H9 (cell line): Measurements from ENCODE around the gene PAX8. TPM values are rescaled to one million over a fixed set of nuclear protein-coding genes. Genes with fewer than 3 reads are reported as not detected.

Experiments
- DNase-seq: peaks from one replicate; pipeline ENCODE4 v3.0.0-alpha.2; 2017
- H2AFZ ChIP-seq: one replicate; pipeline ENCODE4 v1.6.1; 2013; ENCODE audit warnings: mild to moderate bottlenecking, low read length, control low read depth, moderate library complexity
- H2AK5ac ChIP-seq: 2 replicates; pipeline ENCODE4 v1.6.1; 2013; ENCODE audit warnings: low read length, control low read depth, mixed read lengths; ENCODE audit not compliant: insufficient read length
- H2BK120ac ChIP-seq: one replicate; pipeline ENCODE4 v1.6.1; 2013; ENCODE audit warnings: low read depth, mild to moderate bottlenecking, low read length, control low read depth, inconsistent platforms; ENCODE audit not compliant: poor library complexity, severe bottlenecking
- H2BK12ac ChIP-seq: 2 replicates; pipeline ENCODE4 v1.6.1; 2013; ENCODE audit warnings: low read length, control low read depth, mixed read lengths, low read depth; ENCODE audit not compliant: insufficient read length
- H2BK15ac ChIP-seq: 2 replicates; pipeline ENCODE4 v1.6.1; 2013; ENCODE audit warnings: low read depth, low read length, control low read depth
- H2BK20ac ChIP-seq: one replicate; pipeline ENCODE4 v1.6.1; 2013; ENCODE audit warnings: low read depth, mild to moderate bottlenecking, low read length, control low read depth, inconsistent platforms; ENCODE audit not compliant: poor library complexity, severe bottlenecking
- H2BK5ac ChIP-seq: 2 replicates; pipeline ENCODE4 v1.6.1; 2013; ENCODE audit warnings: low read length, control low read depth, mixed read lengths; ENCODE audit not compliant: insufficient read length
- H3K14ac ChIP-seq: 2 replicates; pipeline ENCODE4 v1.6.1; 2013; ENCODE audit warnings: low read length, control low read depth; ENCODE audit not compliant: insufficient read depth
- H3K18ac ChIP-seq: 2 replicates; pipeline ENCODE4 v1.6.1; 2013; ENCODE audit warnings: low read depth, mild to moderate bottlenecking, mixed read lengths, low read length, control low read depth; ENCODE audit not compliant: insufficient read length
- H3K23ac ChIP-seq: 2 replicates; pipeline ENCODE4 v1.6.1; 2013; ENCODE audit warnings: low read length, control low read depth, mixed read lengths, low read depth; ENCODE audit not compliant: insufficient read length
- H3K23me2 ChIP-seq: 2 replicates; pipeline ENCODE4 v1.6.1; 2013; ENCODE audit warnings: low read depth, mild to moderate bottlenecking, mixed read lengths, low read length, control low read depth; ENCODE audit not compliant: insufficient read length, poor library complexity, severe bottlenecking
- H3K27ac ChIP-seq: 2 replicates; pipeline ENCODE4 v1.5.1; 2013; ENCODE audit warnings: low read length, control low read depth, mixed read lengths, low read depth; ENCODE audit not compliant: insufficient read length
- H3K27me3 ChIP-seq: 2 replicates; pipeline ENCODE4 v1.6.1; 2013; ENCODE audit warnings: low read length, control low read depth, inconsistent platforms; ENCODE audit not compliant: insufficient read depth
- H3K4ac ChIP-seq: 2 replicates; pipeline ENCODE4 v1.6.1; 2013; ENCODE audit warnings: low read depth, mild to moderate bottlenecking, control low read depth, inconsistent platforms, low read length, moderate library complexity
- H3K4me1 ChIP-seq: 2 replicates; pipeline ENCODE4 v1.6.1; 2013; ENCODE audit warnings: low read length, control low read depth, inconsistent platforms; ENCODE audit not compliant: insufficient read depth
- H3K4me2 ChIP-seq: 2 replicates; pipeline ENCODE4 v1.6.1; 2013; ENCODE audit warnings: low read length, control low read depth, mixed read lengths; ENCODE audit not compliant: insufficient read length, insufficient read depth
- H3K56ac ChIP-seq: 2 replicates; pipeline ENCODE4 v1.6.1; 2013; ENCODE audit warnings: low read depth, mild to moderate bottlenecking, mixed read lengths, low read length, control low read depth; ENCODE audit not compliant: insufficient read length
- H3K79me1 ChIP-seq: 2 replicates; pipeline ENCODE4 v1.6.1; 2013; ENCODE audit warnings: low read depth, mild to moderate bottlenecking, moderate library complexity, low read length, control low read depth, inconsistent platforms; ENCODE audit not compliant: insufficient read depth, poor library complexity, severe bottlenecking
- H3K79me2 ChIP-seq: 2 replicates; pipeline ENCODE4 v1.6.1; 2013; ENCODE audit warnings: low read length, control low read depth, inconsistent platforms; ENCODE audit not compliant: insufficient read depth
- H3K9ac ChIP-seq: 2 replicates; pipeline ENCODE4 v1.6.1; 2013; ENCODE audit warnings: low read length, control low read depth, mixed read lengths; ENCODE audit not compliant: insufficient read length; ENCODE audit errors: extremely low read depth
- H3K9me3 ChIP-seq: one replicate; pipeline ENCODE4 v1.6.1; 2013; ENCODE audit warnings: low read depth, low read length, inconsistent platforms; ENCODE audit not compliant: control insufficient read depth
- H3T11ph ChIP-seq: one replicate; pipeline ENCODE4 v1.6.1; 2013; ENCODE audit warnings: mild to moderate bottlenecking, low read length, control low read depth, inconsistent platforms
- H4K20me1 ChIP-seq: one replicate; pipeline ENCODE4 v1.6.1; 2013; ENCODE audit not compliant: control insufficient read depth, insufficient read length, insufficient read depth
- H4K5ac ChIP-seq: 2 replicates; pipeline ENCODE4 v1.6.1; 2013; ENCODE audit warnings: low read depth, mild to moderate bottlenecking, mixed read lengths, low read length, control low read depth; ENCODE audit not compliant: insufficient read length
- H4K8ac ChIP-seq: replicated peaks from 2 replicates; pipeline ENCODE4 v1.6.1; 2013; ENCODE audit warnings: low read length, control low read depth, mixed read lengths, low read depth; ENCODE audit not compliant: insufficient read length
- H4K91ac ChIP-seq: 2 replicates; pipeline ENCODE4 v1.6.1; 2013; ENCODE audit warnings: low read depth, mild to moderate bottlenecking, moderate library complexity, mixed read lengths, low read length, control low read depth; ENCODE audit not compliant: insufficient read length
- H3K27ac Mint-ChIP-seq, 3 experiments: 2 replicates in 2 of 3; 3 replicates in 1 of 3; pipeline ENCODE4 v1.8.0; 2020 to 2021; ENCODE audit warnings: mixed read lengths in 3 of 3, mild to moderate bottlenecking in 1 of 3, moderate library complexity in 1 of 3
- H3K27me3 Mint-ChIP-seq: 2 replicates; pipeline ENCODE4 v1.8.0; 2021; ENCODE audit warnings: low read depth, mild to moderate bottlenecking, moderate library complexity, mixed read lengths
- H3K36me3 Mint-ChIP-seq, 3 experiments: 2 replicates in 2 of 3; 3 replicates in 1 of 3; pipeline ENCODE4 v1.8.0; 2020 to 2021; ENCODE audit warnings: low read depth in 3 of 3, mixed read lengths in 3 of 3; ENCODE audit not compliant: insufficient read depth in 1 of 3
- H3K4me1 Mint-ChIP-seq, 2 experiments: 2 replicates each; pipeline ENCODE4 v1.8.0; 2020; ENCODE audit warnings: mixed read lengths in 2 of 2
- H3K4me3 Mint-ChIP-seq, 2 experiments: 2 replicates in 1 of 2; 3 replicates in 1 of 2; pipeline ENCODE4 v1.8.0; 2020 to 2021; ENCODE audit warnings: mild to moderate bottlenecking in 2 of 2, mixed read lengths in 2 of 2, moderate library complexity in 1 of 2
- H3K9me3 Mint-ChIP-seq, 2 experiments: 2 replicates in 1 of 2; 3 replicates in 1 of 2; pipeline ENCODE4 v1.8.0; 2020; ENCODE audit warnings: mild to moderate bottlenecking in 2 of 2, mixed read lengths in 2 of 2, moderate library complexity in 1 of 2
- WGBS: extraction: QIAGEN DNeasy Blood & Tissue Kit; methylation state at CpG from one replicate; pipeline ENCODE4 v1.1.7; 2013; ENCODE audit warnings: missing lambda C conversion rate, low lambda C conversion rate, mixed read lengths; ENCODE audit not compliant: insufficient read length; ENCODE audit errors: extremely low coverage; 5-methylcytosine and 5-hydroxymethylcytosine counted together
- total RNA-seq: library from RNA; stranded (reverse); gene quantifications from 2 replicates; pipeline ENCODE4 v1.2.1, GENCODE V29; 2021
- TF ChIP-seq, protein P1 (sequence below): fragments of 200-600 bp; sonication (generic); conservative IDR thresholded peaks from 3 replicates; pipeline ENCODE4 v1.8.0; 2021; ENCODE audit warnings: antibody characterized with exemption, mild to moderate bottlenecking

Gene PAX8
- total RNA-seq, 1 experiment from 2014 or later: not detected

DNA sequence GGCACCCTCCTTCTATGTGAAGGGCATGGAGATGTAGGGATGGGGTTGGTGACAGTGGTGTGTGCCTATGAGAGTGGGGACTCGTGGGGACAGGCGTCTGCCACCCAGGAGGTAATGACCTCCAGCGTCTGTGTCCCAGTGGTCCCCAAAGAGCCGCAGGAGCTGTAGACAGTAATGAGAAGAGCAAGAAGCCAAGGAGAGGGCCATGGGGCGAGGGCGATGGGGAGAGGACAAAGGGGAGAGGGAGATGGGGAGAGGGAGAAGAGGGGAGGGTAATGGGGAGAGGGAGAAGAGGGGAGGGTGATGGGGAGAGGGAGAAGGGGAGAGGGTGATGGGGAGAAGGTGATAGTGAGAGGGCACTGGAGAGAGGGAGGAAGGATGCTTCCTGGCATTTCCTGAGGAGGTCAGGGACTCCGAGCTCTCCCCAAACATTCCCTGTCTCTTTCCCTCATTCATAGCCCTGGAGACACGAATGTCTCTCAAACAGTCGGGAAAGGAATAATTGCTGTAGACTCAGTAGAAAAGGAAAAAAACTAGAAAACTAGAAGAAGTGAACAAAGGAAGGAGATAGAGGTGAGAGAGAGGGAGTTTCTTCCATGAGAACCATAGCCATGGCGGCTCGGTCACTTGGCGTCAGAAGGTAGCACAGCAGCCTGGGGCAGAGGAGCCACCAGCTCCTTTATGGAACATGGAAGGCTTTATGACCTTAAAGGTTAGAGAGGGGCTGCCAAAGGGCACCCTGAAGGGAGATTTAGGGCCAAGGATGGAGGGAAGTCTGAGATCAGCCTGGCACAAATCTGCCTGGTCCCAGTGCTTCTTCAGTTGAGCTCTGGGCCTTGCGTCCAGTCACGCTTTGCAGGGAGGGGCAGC lies 65.4 kb downstream of the PAX8 start:
- TF ChIP-seq, protein P1, sequence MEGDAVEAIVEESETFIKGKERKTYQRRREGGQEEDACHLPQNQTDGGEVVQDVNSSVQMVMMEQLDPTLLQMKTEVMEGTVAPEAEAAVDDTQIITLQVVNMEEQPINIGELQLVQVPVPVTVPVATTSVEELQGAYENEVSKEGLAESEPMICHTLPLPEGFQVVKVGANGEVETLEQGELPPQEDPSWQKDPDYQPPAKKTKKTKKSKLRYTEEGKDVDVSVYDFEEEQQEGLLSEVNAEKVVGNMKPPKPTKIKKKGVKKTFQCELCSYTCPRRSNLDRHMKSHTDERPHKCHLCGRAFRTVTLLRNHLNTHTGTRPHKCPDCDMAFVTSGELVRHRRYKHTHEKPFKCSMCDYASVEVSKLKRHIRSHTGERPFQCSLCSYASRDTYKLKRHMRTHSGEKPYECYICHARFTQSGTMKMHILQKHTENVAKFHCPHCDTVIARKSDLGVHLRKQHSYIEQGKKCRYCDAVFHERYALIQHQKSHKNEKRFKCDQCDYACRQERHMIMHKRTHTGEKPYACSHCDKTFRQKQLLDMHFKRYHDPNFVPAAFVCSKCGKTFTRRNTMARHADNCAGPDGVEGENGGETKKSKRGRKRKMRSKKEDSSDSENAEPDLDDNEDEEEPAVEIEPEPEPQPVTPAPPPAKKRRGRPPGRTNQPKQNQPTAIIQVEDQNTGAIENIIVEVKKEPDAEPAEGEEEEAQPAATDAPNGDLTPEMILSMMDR: no peak
- no peak overlapping the region for H3K4me3 Mint-ChIP-seq

More for the DNA sequence above, 65.4 kb downstream of the PAX8 start:
- no peak overlapping the region for H4K5ac ChIP-seq
- H3K18ac ChIP-seq: no peak overlapping the region
- no peak overlapping the region for H2AK5ac ChIP-seq
- H2BK120ac ChIP-seq: no peak overlapping the region
- no peaks in the 10 kb centered on the region for H3K79me1 ChIP-seq
- no peak overlapping the region for H4K8ac ChIP-seq
- H2BK12ac ChIP-seq: no peak overlapping the region
- no peak overlapping the region for H3K27ac Mint-ChIP-seq
- no peaks in the 10 kb centered on the region for H3K9me3 Mint-ChIP-seq
- H3K4me2 ChIP-seq: no peak overlapping the region
- no peak overlapping the region for H3T11ph ChIP-seq
- DNase-seq: no peak
- no peak overlapping the region for H3K9ac ChIP-seq
- no peak overlapping the region for H2BK20ac ChIP-seq
- H3K4ac ChIP-seq: no peak overlapping the region
- H4K20me1 ChIP-seq: no peaks in the 10 kb centered on the region
- H3K36me3 Mint-ChIP-seq: no peaks in the 10 kb centered on the region
- no peaks in the 10 kb centered on the region for H3K9me3 ChIP-seq
- H3K23ac ChIP-seq: no peak overlapping the region
- no peaks in the 10 kb centered on the region for H3K79me2 ChIP-seq
- no peak overlapping the region for H3K14ac ChIP-seq
- H3K4me1 ChIP-seq: no peaks in the 10 kb centered on the region; the same call in 1 of the 2 replicates
- H3K56ac ChIP-seq: no peak overlapping the region
- peaks cover 4% of the 10 kb centered on the region for H3K27me3 Mint-ChIP-seq
- H2BK5ac ChIP-seq: no peak overlapping the region
- H3K27ac ChIP-seq: no peak overlapping the region
- H3K4me1 Mint-ChIP-seq: peaks cover 26 to 50% of the 10 kb centered on the region in 2 experiments
- no peaks in the 10 kb centered on the region for H3K27me3 ChIP-seq
- no peaks in the 10 kb centered on the region for H3K23me2 ChIP-seq
- WGBS: no CpG with 5 or more reads among the region's 14 CpGs
- no peak overlapping the region for H2AFZ ChIP-seq
- no peak overlapping the region for H4K91ac ChIP-seq
- no peak overlapping the region; the same call in 1 of the 2 replicates for H2BK15ac ChIP-seq
